HG03175 (cell line): Measurements from ENCODE around the gene RNF167.
"Not testable (repeated sequence)": the region's sequence is repeated elsewhere in the genome, so short reads cannot be mapped to it uniquely, and the experiment has no call there.

Source experiments
- ATAC-seq: cut with Tn5 transposase; IDR thresholded peaks from one replicate; pipeline ENCODE4 v1.9.1; 2021; ENCODE audit warnings: mild to moderate bottlenecking, moderate library complexity; ENCODE audit not compliant: unreplicated experiment

Gene RNF167

DNA sequence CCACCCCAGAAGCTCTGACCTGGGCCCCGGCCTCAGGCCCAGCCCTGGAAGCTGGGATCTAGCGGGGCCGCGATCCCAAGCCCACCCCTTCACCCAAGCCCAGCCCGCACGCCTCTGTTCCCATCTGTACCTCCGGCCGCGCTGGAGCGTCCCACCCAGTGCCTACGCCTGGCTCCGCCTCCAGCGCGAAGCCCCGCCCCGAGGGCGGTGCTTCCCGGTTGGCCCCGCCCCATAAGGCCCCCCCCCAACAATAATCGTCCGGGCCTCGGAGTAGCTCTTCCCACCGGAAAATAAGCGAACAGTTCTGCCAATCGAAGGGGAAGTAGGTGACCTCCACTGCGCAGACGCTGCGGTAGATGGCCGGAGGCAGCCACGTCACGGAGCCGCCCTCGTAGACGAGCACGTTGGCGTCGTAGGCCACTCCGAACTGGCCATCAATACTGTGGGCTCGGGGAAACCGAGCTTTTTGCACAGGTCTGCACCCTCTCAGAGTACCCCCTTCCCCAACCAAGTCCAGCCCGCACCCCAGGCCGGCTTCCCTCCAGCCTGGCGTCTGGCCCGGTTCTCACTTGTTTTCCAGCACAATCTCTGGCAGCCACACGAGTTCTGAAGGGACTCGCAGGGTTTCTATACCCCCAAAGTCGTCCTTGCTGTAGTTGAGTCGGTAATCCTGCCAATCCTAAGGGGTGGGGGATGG lies 38.3 kb upstream of the RNF167 start:
- no peak for ATAC-seq

DNA sequence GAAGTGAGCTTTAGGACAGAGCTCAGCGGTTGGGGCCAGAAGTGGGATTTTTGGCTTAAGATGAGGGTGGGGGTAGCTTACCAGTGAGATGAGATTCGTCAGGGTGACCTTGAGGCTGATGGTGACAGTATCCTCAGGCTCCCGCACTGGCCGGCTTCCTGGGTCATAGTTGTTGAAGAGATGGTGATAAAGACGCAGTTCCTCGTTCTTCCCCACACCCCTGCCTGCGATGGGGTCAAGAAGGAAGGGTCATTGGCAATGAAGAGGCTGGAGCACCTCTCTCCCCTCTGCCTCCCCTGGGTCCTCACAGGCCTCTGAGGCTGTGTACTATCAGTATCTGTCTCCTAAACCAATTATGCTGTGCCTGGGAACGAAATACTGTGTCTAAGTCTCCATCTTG lies 37.5 kb upstream of the RNF167 start:
- ATAC-seq = no peak

- no peak for ATAC-seq
Observed at GRCh38 chr17:4903051-4903818, 36.8 kb upstream of the RNF167 start, which contains the start of gene CHRNE. Gene CHRNE (minus strand): TSS chr17:4903098. CDS start chr17:4903063, 35 bp downstream.

DNA sequence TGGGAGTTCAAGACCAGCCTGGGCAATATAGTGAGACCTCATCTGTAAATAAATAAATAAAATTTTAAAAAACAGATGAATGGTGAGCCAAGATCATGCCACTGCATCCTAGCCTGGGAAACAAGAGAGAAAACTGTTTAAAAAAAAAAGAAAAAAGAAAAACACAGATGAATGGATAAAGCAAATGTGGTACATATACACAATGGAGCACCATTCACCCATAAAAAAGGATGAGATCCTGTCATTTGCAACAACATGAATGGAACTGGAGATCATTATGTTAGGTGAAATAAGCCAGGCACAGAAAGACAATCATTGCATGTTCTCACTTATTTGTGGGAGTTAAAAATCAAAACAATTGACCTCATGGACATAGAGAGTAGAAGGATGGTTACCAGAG lies 33.4 kb upstream of the RNF167 start:
- ATAC-seq = not testable (repeated sequence)

DNA sequence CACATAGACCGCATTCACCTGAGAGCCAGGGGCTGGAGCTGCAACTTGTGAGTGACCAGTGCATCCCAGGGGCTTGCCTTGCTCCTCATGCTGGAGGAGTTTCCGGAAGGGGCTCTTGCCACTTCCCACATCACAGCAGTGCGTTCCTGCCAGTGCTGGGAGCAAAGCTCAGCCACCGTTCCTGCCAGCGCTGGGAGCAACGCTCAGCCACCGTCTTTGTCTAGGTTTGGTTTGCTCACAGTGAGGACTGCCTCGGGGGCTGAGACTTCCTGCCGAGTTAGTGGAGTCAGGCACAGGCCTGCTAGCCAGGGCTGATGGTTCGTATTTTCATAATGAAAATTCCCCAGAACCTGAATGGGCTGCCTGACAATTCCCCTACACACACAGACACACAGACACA lies 31.8 kb upstream of the RNF167 start:
- no peak for ATAC-seq

- ATAC-seq = peak; percentile 46
Observed at GRCh38 chr17:4908711-4909496, 31.2 kb upstream of the RNF167 start.

- ATAC-seq = no peak
Observed at GRCh38 chr17:4913994-4914393, 26.1 kb upstream of the RNF167 start.

GRCh38 chr17:4914551-4914950 lies 25.5 kb upstream of the RNF167 start:
- ATAC-seq = not testable (repeated sequence)

DNA sequence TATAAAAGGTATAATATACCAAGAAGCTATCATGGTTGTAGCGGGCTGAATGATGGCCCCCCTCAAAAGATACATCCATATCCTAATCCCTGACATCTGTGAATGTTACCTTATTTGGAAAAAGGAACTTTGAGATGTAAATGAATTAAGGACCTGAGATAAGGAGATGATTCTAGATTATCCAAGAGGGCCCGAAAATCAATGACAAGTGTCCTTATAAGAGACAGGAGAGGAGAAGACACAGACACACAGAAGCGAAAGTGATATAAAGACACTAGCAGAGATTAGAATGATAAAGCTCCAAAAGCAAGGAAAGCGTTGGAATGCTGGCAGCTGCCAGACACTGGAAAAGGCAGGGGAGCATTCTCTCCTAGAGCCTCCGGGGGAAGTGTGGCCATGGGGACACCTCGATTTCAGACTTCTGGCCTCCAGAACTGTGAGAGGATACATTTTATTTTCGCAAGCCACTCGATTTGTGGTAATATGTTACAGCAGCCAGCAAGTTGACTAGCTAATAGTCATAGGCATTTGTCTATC lies 20.5 kb upstream of the RNF167 start:
- ATAC-seq = no peak

DNA sequence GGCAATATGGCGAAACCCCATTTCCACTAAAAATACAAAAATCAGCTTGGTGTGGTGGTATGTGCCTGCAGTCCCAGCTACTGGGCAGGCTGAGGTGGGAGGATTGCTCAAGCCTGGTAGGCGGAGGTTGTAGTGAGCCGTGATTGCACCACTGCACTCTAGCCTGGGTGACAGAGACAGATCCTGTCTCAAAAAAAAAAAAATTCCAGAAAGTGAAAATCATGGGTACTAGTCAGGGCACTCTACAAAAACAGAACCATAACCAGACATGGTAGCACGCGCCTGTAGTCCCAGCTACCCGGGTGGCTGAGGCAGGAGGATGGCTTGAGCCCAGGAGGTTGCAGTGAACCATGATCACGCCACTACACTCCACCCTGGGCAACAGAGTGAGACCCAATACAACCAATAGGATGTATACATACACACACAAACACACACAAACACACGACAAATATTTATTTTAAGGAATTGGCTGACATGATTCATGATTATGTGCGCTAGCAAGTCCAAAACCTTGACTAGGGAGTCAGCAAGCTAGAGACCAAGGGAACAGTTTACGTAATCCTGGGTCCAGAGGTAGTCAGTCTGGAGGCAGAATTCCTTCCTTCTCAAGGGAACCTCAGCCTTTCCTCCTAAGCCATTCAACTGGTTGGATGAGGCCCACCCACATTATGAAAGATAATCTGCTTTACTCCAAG lies 19.6 kb upstream of the RNF167 start:
- no peak for ATAC-seq

DNA sequence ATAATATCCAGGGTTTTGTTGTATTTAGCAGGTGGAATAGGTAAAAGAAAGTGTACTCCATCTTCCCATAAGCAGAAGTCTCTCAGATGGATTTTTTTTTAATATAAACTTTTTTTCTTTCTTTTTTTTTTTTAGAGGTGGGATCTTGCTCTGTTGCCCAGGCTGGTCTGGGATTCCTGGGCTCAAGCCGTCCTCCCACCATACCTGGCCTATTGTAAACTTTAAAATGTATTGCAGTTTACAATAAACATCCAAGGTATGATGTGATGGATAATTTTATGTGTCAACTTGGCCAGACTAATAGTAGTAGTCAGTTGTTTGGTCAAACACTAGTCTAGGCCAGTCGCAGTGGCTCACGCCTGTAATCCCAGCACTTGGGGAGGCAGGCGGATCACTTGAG lies 18.7 kb upstream of the RNF167 start:
- no peak for ATAC-seq

DNA sequence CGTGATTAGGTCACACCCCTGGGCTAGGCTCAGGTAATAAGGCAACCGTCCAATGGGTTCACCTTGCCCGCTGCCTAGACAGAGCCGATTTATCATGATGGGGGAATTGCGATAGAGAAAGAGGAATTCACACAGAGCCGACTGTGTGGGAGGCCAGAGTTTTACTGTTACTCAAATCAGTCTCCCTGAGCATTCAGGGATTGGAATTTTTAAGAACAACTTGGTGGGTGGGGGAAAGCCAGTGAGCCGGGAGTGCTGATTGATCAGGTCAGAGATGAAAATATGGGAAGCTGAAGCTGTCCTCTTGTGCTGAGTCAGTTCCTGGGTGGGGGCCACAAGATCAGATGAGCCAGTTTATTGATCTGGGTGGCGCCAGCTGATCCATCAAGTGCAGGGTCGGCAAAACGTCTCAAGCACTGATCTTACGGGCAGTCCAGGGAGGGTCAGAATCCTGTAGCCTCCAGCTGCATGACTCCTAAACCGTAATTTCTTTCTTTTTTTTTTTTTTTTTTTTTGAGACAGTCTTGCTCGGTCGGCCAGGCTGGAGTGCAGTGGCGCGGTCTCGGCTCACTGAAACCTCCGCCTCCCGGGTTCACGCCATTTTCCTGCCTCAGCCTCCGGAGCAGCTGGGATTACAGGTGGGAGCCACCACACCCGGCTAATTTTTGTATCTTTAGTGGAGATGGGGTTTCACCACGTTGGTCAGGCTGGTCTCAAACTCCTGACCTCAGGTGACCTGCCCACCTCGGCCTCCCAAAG lies 13.3 kb upstream of the RNF167 start:
- not testable (repeated sequence) for ATAC-seq

- no peak for ATAC-seq
Observed at GRCh38 chr17:4928881-4929280, 11.2 kb upstream of the RNF167 start.

DNA sequence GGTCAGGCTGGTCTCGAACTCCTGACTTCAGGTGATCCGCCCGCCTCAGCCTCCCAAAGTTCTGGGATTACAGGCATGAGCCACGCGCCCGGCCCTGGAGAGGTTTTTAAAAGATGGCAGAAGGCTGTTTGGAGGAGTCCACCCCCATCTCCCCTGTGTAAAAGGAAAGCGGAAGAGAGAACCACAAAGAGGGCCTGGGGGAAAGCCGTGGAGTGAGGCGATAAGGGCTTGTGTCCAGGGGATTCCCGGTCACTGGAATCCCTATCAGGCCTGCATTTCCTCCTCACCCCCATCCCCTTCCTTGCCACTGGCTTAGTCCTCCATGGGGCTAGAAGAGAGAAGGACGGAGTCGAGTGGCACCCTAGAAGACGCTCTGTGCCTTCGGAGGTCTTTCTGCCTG lies 8.1 kb upstream of the RNF167 start, which contains the start of gene GP1BA:
Gene GP1BA (plus strand): TSS at position 315 of the 400 bp plus-strand sequence. CDS start 328 bp downstream, outside the sequence.
- ATAC-seq = no peak

DNA sequence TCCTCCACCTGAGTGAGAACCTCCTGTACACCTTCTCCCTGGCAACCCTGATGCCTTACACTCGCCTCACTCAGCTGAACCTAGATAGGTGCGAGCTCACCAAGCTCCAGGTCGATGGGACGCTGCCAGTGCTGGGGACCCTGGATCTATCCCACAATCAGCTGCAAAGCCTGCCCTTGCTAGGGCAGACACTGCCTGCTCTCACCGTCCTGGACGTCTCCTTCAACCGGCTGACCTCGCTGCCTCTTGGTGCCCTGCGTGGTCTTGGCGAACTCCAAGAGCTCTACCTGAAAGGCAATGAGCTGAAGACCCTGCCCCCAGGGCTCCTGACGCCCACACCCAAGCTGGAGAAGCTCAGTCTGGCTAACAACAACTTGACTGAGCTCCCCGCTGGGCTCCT lies 7.3 kb upstream of the RNF167 start:
- ATAC-seq = no peak

GRCh38 chr17:4933646-4934045 lies 6.4 kb upstream of the RNF167 start:
- ATAC-seq = no peak

GRCh38 chr17:4934173-4934979 lies 5.7 kb upstream of the RNF167 start:
- ATAC-seq = no peak

DNA sequence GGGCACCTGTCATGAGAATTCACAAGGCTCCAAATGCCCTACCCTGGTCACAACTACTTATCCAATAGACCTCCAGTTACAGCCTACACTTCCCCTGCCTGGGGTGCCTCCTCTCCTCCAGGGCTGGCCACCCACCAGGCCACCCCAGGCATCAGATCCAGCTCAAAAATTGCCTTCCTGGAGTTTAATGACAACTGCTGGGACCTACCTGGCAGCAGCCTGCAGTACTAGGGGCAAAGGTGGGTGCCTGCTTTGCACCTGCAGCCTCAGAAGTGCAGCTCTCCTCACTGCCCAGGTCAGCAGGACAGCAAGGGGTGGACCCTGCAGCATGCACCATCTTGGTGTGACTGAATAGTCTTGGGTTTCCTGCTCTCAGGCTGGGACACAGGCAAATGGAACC lies 4.4 kb upstream of the RNF167 start:
- no peak for ATAC-seq

- no peak for ATAC-seq
Observed at GRCh38 chr17:4936436-4936835, 3.6 kb upstream of the RNF167 start.
